ENCODE data around the gene RNF145. TPM values are rescaled to one million over a fixed set of nuclear protein-coding genes. Genes with fewer than 3 reads are reported as not detected.

Gene RNF145
- total RNA-seq, 3 donors from 2014 or later = 40.5 to 68.2 (median 41.3) TPM

DNA sequence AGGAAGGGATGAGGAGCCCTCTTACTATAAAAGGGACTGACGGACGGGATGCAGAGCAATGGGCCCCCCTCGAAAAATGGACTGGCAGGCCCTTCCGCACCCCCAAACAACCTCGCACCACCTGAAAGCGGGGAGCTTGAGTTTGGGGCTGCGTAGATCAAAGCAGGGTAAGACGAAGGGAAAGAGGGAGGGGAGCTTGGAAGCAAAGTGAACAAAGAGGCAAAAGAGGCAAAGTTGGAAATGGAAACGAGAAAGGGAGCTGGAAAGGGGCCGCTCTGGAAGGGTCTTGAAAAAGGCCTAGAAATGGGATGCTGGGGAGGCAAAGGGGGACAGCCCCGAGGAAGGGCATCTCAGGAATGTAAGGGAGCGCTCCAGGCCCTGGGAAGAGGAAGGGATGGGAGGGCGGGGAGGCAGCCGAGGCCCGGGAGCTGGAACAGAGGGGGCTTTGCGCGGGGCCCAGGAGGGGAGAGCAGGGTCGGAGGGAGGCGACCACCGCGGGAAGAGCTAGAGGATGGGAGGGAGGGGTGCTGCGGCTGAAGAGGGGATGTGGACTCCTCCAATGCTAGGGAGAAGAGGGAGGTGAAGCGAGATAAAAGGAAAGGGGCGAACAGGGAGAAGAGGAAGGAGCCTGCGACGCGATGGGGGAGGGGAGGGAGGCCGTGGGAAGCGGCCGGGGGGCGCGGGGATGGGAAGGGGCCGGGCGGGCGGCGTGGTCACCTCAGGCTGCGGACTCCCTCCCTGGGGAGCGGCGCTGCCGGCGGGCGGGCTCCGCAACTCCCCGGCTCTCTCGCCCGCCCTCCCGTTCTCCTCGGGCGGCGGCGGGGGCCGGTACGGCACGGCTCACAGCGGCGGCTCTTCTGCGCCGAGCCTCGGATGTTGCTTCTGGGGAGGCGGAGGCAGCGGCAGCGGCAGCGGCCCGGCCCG is 577 bp downstream of the RNF145 start:
- Histone ChIP-seq H3K9me3 (no peaks in the 10 kb centered on the region), H3K27ac (peak overlapping the region; percentile 96 to 97), H3K27me3 (no peaks in the 10 kb centered on the region), H3K4me1 (peaks cover 0 to 9% of the 10 kb centered on the region in 2 donors), H3K4me3 (peak overlapping the region; percentile 90 to 98 (median 95)), H3K36me3 (no peaks in the 10 kb centered on the region)
- TF ChIP-seq, protein P1, sequence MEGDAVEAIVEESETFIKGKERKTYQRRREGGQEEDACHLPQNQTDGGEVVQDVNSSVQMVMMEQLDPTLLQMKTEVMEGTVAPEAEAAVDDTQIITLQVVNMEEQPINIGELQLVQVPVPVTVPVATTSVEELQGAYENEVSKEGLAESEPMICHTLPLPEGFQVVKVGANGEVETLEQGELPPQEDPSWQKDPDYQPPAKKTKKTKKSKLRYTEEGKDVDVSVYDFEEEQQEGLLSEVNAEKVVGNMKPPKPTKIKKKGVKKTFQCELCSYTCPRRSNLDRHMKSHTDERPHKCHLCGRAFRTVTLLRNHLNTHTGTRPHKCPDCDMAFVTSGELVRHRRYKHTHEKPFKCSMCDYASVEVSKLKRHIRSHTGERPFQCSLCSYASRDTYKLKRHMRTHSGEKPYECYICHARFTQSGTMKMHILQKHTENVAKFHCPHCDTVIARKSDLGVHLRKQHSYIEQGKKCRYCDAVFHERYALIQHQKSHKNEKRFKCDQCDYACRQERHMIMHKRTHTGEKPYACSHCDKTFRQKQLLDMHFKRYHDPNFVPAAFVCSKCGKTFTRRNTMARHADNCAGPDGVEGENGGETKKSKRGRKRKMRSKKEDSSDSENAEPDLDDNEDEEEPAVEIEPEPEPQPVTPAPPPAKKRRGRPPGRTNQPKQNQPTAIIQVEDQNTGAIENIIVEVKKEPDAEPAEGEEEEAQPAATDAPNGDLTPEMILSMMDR (IDR thresholded peaks at IDR 0.05) = no peak
- TF ChIP-seq POLR2A (IDR thresholded peaks at IDR 0.05) (no peak), POLR2AphosphoS5 (IDR thresholded peaks at IDR 0.05) (no peak)
- peak in 1 of 2 donors; percentile 51 for DNase-seq (ENCODE audit: low spot score in 2 of 2)
- intact Hi-C loops (cut with DNase I; ENCODE audit: low total_unique reads) = no loop called here

DNA sequence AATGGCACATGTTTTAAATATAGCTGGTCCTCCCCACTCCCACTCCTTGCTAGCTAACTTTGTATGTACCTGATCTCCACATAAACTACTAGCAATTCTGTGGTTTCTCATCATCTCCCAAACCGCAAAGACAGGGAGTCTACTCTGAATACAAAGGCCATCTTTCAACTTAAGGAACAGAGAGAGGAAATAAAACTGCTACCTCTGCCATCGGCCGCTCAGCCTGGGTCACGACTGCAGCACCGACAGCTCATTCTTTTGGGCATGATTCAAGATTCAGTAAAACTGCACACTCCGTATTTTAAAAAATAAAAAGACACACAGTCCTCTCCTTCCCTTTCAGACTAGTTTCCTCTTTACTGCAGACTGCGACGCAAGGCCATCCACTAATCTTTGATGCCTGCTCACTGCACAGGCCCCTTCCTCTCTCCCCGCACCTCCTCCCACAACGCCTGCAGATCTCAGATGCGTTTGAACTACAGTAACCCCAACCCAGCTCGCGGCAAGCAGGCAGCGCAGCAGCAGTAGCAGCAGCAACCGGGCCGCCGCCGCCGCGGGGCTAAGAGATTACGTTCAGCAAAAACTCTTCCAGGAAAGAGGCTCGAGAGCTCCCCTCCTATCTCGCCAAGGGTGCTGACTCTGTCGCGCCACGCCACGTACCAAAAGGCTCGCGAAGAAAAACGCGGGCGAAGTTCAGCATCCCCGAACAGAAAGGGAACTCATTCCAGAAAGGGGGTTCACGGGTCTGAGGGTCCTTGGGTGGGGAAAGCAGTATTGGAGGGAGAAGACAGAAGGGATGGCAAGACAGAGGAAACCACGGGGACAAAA is 1.5 kb downstream of the RNF145 start:
- peaks cover 0 to 9% of the 10 kb centered on the region in 2 donors for H3K4me1 ChIP-seq
- H3K27me3 ChIP-seq = no peaks in the 10 kb centered on the region
- intact Hi-C loops (cut with DNase I; ENCODE audit: low total_unique reads) = no loop called here
- H3K9me3 ChIP-seq = no peaks in the 10 kb centered on the region
- H3K36me3 ChIP-seq = no peaks in the 10 kb centered on the region
- TF ChIP-seq POLR2A (IDR thresholded peaks at IDR 0.05) = no peak
- peak; percentile 18 to 62 (median 53) for TF ChIP-seq POLR2AphosphoS5 (IDR thresholded peaks at IDR 0.05)
- H3K4me3 ChIP-seq = peak overlapping the region; percentile 90 to 98 (median 95)
- H3K27ac ChIP-seq = peak overlapping the region; percentile 96 to 97
- peak; percentile 56 to 70 for DNase-seq (ENCODE audit: low spot score in 2 of 2)

DNA sequence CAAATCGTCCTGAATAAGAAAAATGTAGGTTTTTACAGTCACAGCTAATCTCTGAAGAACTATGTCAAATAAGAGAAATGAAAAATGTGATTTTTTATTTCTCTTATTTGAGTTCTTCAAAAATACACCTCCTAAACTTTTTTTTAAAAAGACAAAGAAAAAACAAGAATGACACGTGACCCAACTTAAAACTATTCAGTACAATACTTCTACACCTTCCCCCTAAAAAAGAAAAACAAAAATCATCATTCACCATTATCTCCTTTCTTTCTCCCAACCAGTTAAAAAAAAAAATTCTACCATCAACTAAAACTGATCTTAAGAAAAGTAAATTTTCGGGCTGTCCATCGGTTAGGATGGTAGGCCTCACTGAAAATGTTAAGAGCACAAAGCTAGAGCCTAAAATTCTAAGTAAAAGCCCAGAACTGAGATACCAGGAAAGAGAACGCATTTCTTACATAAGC is 2.1 kb downstream of the RNF145 start:
- TF ChIP-seq POLR2A (IDR thresholded peaks at IDR 0.05) (no peak), POLR2AphosphoS5 (IDR thresholded peaks at IDR 0.05) (no peak)
- peak overlapping the region; percentile 96 to 97 for H3K27ac ChIP-seq
- H3K9me3 ChIP-seq = no peaks in the 10 kb centered on the region
- peak overlapping the region; percentile 90 to 98 (median 95) for H3K4me3 ChIP-seq
- H3K4me1 ChIP-seq = peaks cover 0 to 9% of the 10 kb centered on the region in 2 donors
- no peaks in the 10 kb centered on the region for H3K36me3 ChIP-seq
- DNase-seq (ENCODE audit: low spot score in 2 of 2) = no peak
- intact Hi-C loops (cut with DNase I; ENCODE audit: low total_unique reads) = no loop called here
- no peaks in the 10 kb centered on the region for H3K27me3 ChIP-seq

DNA sequence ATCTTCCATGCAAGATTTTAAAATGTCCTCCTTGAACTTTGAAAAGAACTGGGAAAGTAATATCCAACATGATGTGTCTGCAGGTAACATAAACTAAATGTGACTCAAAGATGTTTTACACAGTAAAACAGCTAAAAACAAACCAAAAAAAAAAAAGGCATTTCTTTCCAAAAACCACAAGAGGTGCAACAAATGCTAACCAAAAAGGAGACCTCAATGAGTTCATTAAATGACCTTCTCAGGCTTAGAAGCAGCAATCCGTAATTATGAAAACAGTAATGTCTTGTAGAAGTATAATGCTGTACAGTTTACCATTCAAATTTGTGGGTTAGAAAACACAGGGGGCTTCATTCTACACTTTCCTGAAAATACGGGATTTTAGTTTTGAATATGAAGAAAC is 2.5 kb downstream of the RNF145 start:
- Histone ChIP-seq H3K27me3 (no peaks in the 10 kb centered on the region), H3K4me1 (peaks cover 0 to 9% of the 10 kb centered on the region in 2 donors), H3K27ac (peak overlapping the region; percentile 96 to 97), H3K4me3 (peak overlapping the region in 1 of 3 donors; percentile 90), H3K9me3 (no peaks in the 10 kb centered on the region), H3K36me3 (no peaks in the 10 kb centered on the region)
- intact Hi-C loops (cut with DNase I; ENCODE audit: low total_unique reads) = no loop called here
- no peak for DNase-seq (ENCODE audit: low spot score in 2 of 2)
- TF ChIP-seq, protein P1 (IDR thresholded peaks at IDR 0.05) = no peak
- TF ChIP-seq POLR2AphosphoS5 (IDR thresholded peaks at IDR 0.05) = no peak
- TF ChIP-seq POLR2A (IDR thresholded peaks at IDR 0.05) = no peak

DNA sequence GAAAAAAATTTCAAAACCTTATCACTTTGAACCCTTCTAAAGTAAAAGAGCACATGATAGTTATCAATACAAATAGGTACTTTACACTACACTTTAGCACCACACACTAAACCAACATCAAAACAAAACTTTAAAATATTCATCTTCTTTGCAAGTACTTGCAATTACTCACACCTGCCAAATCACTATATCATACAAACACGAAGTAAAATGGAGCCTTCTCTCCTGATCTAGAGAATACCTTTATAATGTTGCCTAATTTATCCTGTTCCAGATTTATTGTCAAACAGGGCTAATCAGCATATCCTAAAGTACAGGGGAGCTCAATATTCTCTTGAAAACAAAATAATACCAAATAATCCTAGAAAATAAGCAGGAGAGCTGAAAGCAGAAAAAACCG is 3.0 kb downstream of the RNF145 start:
- no peak overlapping the region for H3K4me3 ChIP-seq
- H3K27ac ChIP-seq = peak overlapping the region; percentile 96 to 97
- intact Hi-C loops (cut with DNase I; ENCODE audit: low total_unique reads) = no loop called here

More for the DNA sequence above, 3.0 kb downstream of the RNF145 start:
- no peaks in the 10 kb centered on the region for H3K36me3 ChIP-seq
- TF ChIP-seq POLR2A (IDR thresholded peaks at IDR 0.05) = no peak
- TF ChIP-seq, protein P1 (IDR thresholded peaks at IDR 0.05) = no peak
- no peak for TF ChIP-seq POLR2AphosphoS5 (IDR thresholded peaks at IDR 0.05)
- no peaks in the 10 kb centered on the region for H3K27me3 ChIP-seq
- H3K9me3 ChIP-seq = no peaks in the 10 kb centered on the region
- H3K4me1 ChIP-seq = peaks cover 0 to 9% of the 10 kb centered on the region in 2 donors
- DNase-seq (ENCODE audit: low spot score in 2 of 2) = no peak
